ENCODE results near the gene MRPS14. TPM values are rescaled to one million over a fixed set of nuclear protein-coding genes. Genes with fewer than 3 reads are reported as not detected.

MRPS14 gene
- 14.8 and 15.7 TPM in 2 replicates for total RNA-seq

DNA sequence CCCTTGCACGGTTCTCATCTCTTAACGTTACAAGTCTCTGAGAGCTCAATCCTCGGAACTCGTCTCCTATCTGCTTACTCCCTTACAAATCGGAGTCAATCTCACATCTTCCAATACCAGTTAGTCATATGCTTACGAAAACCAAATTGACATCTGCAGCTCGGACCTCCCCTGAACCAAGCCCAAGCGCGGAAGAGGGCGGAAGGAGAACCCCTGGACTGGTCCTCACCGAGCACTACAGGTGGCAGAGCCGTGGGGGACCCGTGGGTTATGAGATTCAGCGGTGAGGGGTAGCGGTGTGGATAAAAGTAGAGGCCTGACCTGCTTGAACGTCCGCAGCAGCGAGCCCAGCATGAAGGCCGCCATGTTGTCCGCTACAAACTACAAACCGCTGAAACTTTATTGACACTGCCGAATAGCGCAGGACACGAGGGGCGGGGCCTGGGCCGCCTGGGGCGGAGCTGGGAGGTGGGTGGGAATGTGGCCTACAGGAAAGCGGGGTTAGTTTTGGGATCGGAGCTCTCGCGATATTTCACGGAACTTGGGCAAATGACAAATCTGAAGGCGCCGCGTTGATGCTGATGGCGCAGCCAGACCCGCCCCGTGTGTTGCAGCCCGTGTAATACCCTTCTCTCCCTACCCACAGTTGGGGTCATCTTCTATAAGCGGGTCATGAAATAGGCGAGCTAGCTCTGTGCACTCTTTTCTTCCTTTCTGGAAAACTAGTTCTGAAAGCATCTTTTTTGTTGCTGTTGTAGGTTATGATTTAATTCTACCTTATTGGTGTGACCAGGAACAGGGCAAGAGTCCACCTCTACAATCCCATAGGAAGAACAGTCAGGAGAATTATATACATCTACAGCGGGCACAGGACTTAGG, at the start of gene MRPS14:
Gene MRPS14 (minus strand): TSS at position 383 of the 879 bp plus-strand sequence. CDS start 17 bp downstream, at position 366.

DNA sequence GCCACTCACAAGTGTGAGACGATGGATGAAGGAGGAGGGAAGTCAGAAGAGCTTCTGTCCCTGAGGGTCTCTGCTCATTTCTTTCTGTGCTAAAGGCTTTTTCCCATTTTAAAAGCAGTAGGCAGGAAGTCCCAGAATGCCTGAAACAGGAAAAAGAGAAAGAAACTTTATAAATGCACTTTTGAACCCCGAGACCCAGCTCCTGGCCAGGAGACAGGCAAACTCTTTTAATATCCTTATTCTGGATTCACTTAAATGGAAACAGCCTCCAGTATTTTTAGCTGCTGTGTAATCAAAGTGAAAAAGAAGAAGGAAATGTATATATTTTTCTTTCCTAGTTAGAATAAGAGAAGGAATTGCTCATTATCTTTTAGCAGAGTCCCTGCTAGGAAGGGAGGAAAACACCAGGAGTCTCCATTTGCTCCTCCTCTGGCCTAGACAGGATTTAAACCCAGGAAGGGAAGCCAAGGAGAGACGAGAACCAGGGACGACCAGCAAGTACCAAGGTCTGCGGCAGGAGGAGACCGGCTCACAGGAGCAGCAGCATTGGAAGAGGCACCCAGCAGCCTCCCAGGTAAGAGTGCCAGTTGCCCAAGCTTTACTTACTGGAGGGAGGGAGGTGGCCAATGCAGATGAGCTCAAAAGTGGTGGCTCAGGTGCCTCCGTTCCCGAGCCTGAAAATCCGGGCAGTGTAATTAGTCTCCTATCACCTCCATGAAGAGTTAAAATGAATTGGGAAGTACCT, 44.3 kb upstream of the MRPS14 start, which contains the start of gene TNN:
Gene TNN (plus strand): TSS at position 472 of the 745 bp plus-strand sequence. CDS start 9,586 bp downstream, outside the sequence.

DNA sequence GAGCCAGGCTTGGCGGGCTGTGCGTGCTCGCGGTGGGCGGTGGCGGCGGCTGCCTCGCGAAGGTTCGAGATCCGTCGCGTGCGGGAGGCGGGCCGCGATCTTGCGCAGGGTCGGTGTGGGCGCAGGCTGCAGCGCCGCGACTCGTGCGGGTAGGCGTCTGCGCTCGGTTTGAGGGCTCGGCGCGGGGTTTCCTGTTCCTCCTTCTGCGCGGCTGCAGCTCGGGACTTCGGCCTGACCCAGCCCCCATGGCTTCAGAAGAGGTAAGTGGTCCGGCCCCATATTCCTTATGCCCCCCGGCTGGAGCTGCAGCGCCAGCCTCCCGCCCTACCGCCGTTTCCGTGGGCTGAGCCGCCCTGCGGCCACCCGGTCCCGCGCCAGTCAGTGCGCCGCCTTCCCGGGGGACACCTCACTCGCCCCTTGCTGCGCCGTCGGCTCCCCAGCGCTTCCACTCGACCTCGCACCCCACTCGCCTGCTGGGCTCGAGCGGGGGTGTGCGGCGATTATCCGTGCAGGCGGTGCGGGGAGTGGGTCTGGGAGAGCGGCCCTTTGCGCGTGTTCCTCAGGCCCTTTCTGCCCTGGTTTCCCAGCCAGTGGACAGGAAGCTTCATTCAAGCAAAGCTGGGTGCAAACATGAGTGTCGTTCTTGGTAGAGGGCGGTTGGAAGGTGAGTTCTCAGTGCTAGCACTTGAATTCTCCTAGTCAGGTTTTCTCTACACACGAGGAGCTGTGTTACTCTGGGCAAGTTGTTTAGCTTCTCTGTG, 23.1 kb downstream of the MRPS14 start, which contains the start of gene CACYBP:
Gene CACYBP (plus strand): TSS at position 12 of the 761 bp plus-strand sequence. CDS start 234 bp downstream, at position 246.

Other genes with a start within 250 kb of the MRPS14 start
- gene CACYBP, start 23.5 kb downstream of the MRPS14 start, total RNA-seq = 32.1 and 124 TPM in 2 replicates
- gene TNN, start 44.4 kb upstream of the MRPS14 start, total RNA-seq = not detected in 2 replicates
- 2.0 and 3.9 TPM in 2 replicates for gene KIAA0040, start 169.4 kb upstream of the MRPS14 start, total RNA-seq

All from mesangial cell (primary cell).